HUES48 (cell line): ENCODE measurements around the gene TTC17.
"Not testable (repeated sequence)": the region's sequence is repeated elsewhere in the genome, so short reads cannot be mapped to it uniquely, and the experiment has no call there.

Experiments used
- H3K27ac ChIP-seq: one replicate; pipeline ENCODE4 v1.7.0; 2013; ENCODE audit warnings: low read depth, low read length, inconsistent platforms
- H3K27me3 ChIP-seq: 2 replicates; pipeline ENCODE4 v1.6.1; 2013; ENCODE audit warnings: mild to moderate bottlenecking, low read length; ENCODE audit not compliant: control insufficient read depth, insufficient read depth
- H3K36me3 ChIP-seq: 2 replicates; pipeline ENCODE4 v1.6.1; 2013; ENCODE audit warnings: low read length; ENCODE audit not compliant: control insufficient read depth, insufficient read depth
- H3K4me1 ChIP-seq: 2 replicates; pipeline ENCODE4 v1.6.1; 2013; ENCODE audit warnings: mild to moderate bottlenecking, low read length; ENCODE audit not compliant: control insufficient read depth, insufficient read depth
- H3K4me3 ChIP-seq: 2 replicates; pipeline ENCODE4 v1.5.1; 2013; ENCODE audit warnings: mild to moderate bottlenecking, low read depth, low read length
- H3K9ac ChIP-seq: 2 replicates; pipeline ENCODE4 v1.6.1; 2013; ENCODE audit warnings: mild to moderate bottlenecking, low read depth, low read length, moderate library complexity
- H3K9me3 ChIP-seq: 2 replicates; pipeline ENCODE4 v1.6.1; 2013; ENCODE audit warnings: low read length; ENCODE audit not compliant: control insufficient read depth, insufficient read depth

TTC17 gene

GRCh38 chr11:43462359-43462758 is 103.6 kb downstream of the TTC17 start:
- peaks cover 67% of the 10 kb centered on the region for H3K36me3 ChIP-seq
- H3K9me3 ChIP-seq = peaks cover 6% of the 10 kb centered on the region; the same call in 1 of the 2 replicates
- H3K27me3 ChIP-seq = no peaks in the 10 kb centered on the region
- H3K9ac ChIP-seq = no peak overlapping the region
- no peak overlapping the region for H3K4me3 ChIP-seq
- H3K27ac ChIP-seq = no peak overlapping the region
- H3K4me1 ChIP-seq = no peaks in the 10 kb centered on the region

- Histone ChIP-seq H3K4me1 (no peaks in the 10 kb centered on the region), H3K36me3 (peaks cover 36% of the 10 kb centered on the region), H3K4me3 (no peak overlapping the region), H3K9ac (no peak overlapping the region), H3K9me3 (peaks cover 15% of the 10 kb centered on the region), H3K27ac (no peak overlapping the region), H3K27me3 (no peaks in the 10 kb centered on the region)
Observed at GRCh38 chr11:43467958-43468357, 109.2 kb downstream of the TTC17 start.

DNA sequence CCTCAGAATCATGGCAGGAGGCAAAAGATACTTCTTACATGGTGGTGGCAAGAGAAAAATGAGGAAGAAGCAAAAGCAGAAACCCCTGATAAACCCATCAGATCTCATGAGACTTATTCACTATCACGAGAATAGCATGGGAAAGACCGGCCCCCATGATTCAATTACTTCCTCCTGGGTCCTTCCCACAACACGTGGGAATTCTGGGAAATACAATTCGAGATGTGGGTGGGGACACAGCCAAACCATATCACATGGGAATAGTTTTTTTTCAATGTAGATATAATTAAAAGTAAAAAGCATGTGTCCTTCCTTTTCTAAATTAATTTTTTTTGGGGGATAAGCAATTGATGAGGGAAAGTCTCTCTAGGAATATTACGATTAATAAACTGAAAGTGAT is 118.8 kb downstream of the TTC17 start:
- H3K36me3 ChIP-seq, H3K27me3 ChIP-seq, H3K27ac ChIP-seq, H3K9ac ChIP-seq, H3K4me3 ChIP-seq, H3K4me1 ChIP-seq: not testable (repeated sequence)
- peaks cover 21% of the 10 kb centered on the region for H3K9me3 ChIP-seq

- Histone ChIP-seq H3K27me3 (no peaks in the 10 kb centered on the region), H3K4me1 (no peaks in the 10 kb centered on the region), H3K27ac (no peak overlapping the region), H3K9me3 (no peaks in the 10 kb centered on the region), H3K36me3 (peaks cover 29% of the 10 kb centered on the region), H3K4me3 (no peak overlapping the region), H3K9ac (no peak overlapping the region)
Observed at GRCh38 chr11:43486141-43486540, 127.4 kb downstream of the TTC17 start.

DNA sequence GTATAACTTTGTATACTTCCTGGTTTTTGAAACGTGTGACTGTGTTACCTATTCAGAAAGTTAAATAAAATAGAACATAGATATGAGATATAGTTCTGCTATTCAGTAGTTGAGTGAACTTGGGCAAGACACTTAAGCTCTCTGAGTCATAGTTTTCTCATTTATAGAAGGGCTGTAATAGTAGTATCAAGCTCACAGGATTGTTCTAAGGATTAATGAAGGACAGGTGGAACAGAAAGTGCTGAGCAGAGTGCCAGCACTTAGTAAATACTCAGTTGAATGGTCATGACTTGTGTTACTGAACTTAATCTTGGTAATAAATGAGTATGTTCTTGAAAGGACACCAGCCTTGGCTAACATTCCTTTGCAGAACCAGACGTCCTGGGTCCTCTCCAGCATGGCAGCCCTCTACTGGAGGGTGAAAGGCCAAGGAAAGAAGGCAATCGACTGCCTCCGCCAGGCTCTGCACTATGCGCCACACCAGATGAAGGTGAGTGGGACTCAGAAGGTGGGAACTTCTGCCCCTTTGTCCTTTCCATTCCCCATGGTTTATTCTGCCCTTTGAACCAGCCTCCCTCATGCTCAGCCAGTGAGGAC is 131.2 kb downstream of the TTC17 start:
- H3K27ac ChIP-seq = no peak overlapping the region
- no peaks in the 10 kb centered on the region for H3K4me1 ChIP-seq
- H3K9me3 ChIP-seq = no peaks in the 10 kb centered on the region
- no peaks in the 10 kb centered on the region for H3K27me3 ChIP-seq
- peaks cover 57% of the 10 kb centered on the region for H3K36me3 ChIP-seq
- H3K9ac ChIP-seq = no peak overlapping the region
- no peak overlapping the region for H3K4me3 ChIP-seq

GRCh38 chr11:43492701-43493100 is 134.0 kb downstream of the TTC17 start:
- H3K27ac ChIP-seq = no peak overlapping the region
- H3K9ac ChIP-seq = no peak overlapping the region
- H3K9me3 ChIP-seq = no peaks in the 10 kb centered on the region
- no peaks in the 10 kb centered on the region for H3K27me3 ChIP-seq
- H3K4me3 ChIP-seq = no peak overlapping the region
- H3K36me3 ChIP-seq = peaks cover 53% of the 10 kb centered on the region
- no peaks in the 10 kb centered on the region for H3K4me1 ChIP-seq

DNA sequence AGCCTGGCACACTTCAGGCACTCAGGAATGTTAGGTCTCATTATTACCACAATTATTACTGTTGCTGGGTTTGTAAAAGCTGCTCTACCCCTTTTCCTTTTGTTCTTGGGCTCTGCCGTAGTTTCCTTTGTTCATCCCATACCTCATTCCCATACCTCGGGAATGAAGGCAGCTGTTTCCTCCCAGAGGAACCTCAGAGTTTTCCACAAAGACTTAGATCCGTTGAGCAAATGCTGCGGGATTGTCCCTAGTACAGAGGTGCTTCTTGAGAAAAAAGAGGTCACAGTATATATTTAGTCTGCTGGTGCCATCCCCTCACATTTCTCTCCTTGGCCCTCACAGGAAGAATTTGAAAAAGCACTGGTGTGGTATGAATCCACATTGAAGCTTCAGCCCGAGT is 134.7 kb downstream of the TTC17 start:
- Histone ChIP-seq H3K27me3 (no peaks in the 10 kb centered on the region), H3K4me1 (no peaks in the 10 kb centered on the region), H3K9me3 (no peaks in the 10 kb centered on the region), H3K36me3 (peaks cover 53% of the 10 kb centered on the region), H3K4me3 (no peak overlapping the region), H3K27ac (no peak overlapping the region), H3K9ac (no peak overlapping the region)

GRCh38 chr11:43497144-43497543 is 138.4 kb downstream of the TTC17 start:
- Histone ChIP-seq H3K27ac (no peak overlapping the region), H3K27me3 (no peaks in the 10 kb centered on the region), H3K4me3 (no peak overlapping the region), H3K4me1 (no peaks in the 10 kb centered on the region), H3K9ac (no peak overlapping the region), H3K9me3 (no peaks in the 10 kb centered on the region), H3K36me3 (peaks cover 23% of the 10 kb centered on the region)

DNA sequence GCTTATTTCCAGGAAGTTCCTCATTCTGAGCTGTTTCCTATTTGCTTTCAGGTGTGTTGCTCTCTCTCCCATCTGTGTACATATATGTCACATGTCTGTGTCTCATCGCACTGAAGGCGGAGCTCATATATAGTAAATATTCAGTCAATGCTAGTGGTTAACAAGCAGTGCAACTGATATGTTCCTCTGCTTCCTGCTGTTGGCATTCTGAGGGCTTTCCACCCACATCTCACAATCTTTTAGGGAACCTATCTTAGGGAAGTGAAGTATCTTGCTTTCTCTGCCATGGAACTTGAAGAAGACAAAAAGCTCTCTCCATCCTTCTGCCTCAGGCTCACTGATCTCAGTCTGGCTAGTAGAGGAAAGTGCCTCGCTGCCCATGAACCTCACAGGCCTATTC is 139.8 kb downstream of the TTC17 start:
- no peak overlapping the region for H3K9ac ChIP-seq
- no peaks in the 10 kb centered on the region for H3K9me3 ChIP-seq
- no peak overlapping the region for H3K27ac ChIP-seq
- H3K36me3 ChIP-seq = peaks cover 8% of the 10 kb centered on the region
- no peaks in the 10 kb centered on the region for H3K4me1 ChIP-seq
- H3K27me3 ChIP-seq = no peaks in the 10 kb centered on the region
- H3K4me3 ChIP-seq = no peak overlapping the region

GRCh38 chr11:43503417-43503816 is 144.7 kb downstream of the TTC17 start:
- H3K4me1 ChIP-seq = no peaks in the 10 kb centered on the region
- H3K27me3 ChIP-seq = no peaks in the 10 kb centered on the region
- no peak overlapping the region for H3K4me3 ChIP-seq
- H3K36me3 ChIP-seq = no peaks in the 10 kb centered on the region
- H3K9ac ChIP-seq = no peak overlapping the region
- no peak overlapping the region for H3K27ac ChIP-seq
- H3K9me3 ChIP-seq = no peaks in the 10 kb centered on the region

- no peaks in the 10 kb centered on the region for H3K36me3 ChIP-seq
- H3K27ac ChIP-seq = no peak overlapping the region
- H3K4me3 ChIP-seq = no peak overlapping the region
- no peak overlapping the region for H3K9ac ChIP-seq
- no peaks in the 10 kb centered on the region for H3K4me1 ChIP-seq
- no peaks in the 10 kb centered on the region for H3K9me3 ChIP-seq
- no peaks in the 10 kb centered on the region for H3K27me3 ChIP-seq
Observed at GRCh38 chr11:43504316-43504950, 145.7 kb downstream of the TTC17 start.
